ENCODE measurements around the gene LRGUK. TPM values are rescaled to one million over a fixed set of nuclear protein-coding genes. Genes with fewer than 3 reads are reported as not detected.

The LRGUK gene
- total RNA-seq, 4 donors from 2014 or later, result 0.48 to 9.4 (median 3.3) TPM

DNA sequence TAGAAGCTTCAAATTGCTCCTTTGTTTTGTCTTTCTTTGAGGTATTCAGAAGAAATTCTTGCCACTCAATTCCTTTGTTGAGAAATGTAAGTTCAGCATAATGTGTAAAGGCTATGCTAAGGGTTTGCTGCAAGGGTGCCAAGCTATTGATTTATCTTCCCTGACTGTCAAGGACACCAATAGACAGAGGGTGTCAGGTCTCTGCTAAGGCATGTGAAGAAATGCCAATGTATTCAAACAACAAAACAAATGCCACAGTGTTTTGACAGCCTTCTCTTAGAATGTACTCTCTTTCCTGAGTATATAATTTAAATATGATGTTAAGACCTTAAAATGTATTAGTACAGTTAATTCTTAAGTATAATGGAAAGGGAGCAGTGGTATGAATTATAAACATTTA lies 62.4 kb downstream of the LRGUK start:
- Histone ChIP-seq H3K4me3 (no peak overlapping the region), H3K4me1 (no peaks in the 10 kb centered on the region), H3K9me3 (no peaks in the 10 kb centered on the region), H3K27ac (no peak overlapping the region), H3K36me3 (no peaks in the 10 kb centered on the region), H3K27me3 (no peaks in the 10 kb centered on the region)
- DNase-seq, result no peak
- intact Hi-C loops (cut with DNase I; ENCODE audit: low total_unique reads) (no loop called here), in situ Hi-C loops (cut with MboI; ENCODE audit: low pct_ligation_motif_present in 1 of 4, low pct_unique_long_range_greater_than_20kb in 1 of 4, low sequenced_read_pairs in 3 of 4) (no loop called here)
- TF ChIP-seq EP300 (IDR thresholded peaks at IDR 0.05; ENCODE audit: low read depth), result no peak
- TF ChIP-seq, protein P1, sequence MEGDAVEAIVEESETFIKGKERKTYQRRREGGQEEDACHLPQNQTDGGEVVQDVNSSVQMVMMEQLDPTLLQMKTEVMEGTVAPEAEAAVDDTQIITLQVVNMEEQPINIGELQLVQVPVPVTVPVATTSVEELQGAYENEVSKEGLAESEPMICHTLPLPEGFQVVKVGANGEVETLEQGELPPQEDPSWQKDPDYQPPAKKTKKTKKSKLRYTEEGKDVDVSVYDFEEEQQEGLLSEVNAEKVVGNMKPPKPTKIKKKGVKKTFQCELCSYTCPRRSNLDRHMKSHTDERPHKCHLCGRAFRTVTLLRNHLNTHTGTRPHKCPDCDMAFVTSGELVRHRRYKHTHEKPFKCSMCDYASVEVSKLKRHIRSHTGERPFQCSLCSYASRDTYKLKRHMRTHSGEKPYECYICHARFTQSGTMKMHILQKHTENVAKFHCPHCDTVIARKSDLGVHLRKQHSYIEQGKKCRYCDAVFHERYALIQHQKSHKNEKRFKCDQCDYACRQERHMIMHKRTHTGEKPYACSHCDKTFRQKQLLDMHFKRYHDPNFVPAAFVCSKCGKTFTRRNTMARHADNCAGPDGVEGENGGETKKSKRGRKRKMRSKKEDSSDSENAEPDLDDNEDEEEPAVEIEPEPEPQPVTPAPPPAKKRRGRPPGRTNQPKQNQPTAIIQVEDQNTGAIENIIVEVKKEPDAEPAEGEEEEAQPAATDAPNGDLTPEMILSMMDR (IDR thresholded peaks at IDR 0.05), result no peak
- TF ChIP-seq POLR2AphosphoS5 (IDR thresholded peaks at IDR 0.05), result no peak
- no peak for TF ChIP-seq POLR2A (IDR thresholded peaks at IDR 0.05)

DNA sequence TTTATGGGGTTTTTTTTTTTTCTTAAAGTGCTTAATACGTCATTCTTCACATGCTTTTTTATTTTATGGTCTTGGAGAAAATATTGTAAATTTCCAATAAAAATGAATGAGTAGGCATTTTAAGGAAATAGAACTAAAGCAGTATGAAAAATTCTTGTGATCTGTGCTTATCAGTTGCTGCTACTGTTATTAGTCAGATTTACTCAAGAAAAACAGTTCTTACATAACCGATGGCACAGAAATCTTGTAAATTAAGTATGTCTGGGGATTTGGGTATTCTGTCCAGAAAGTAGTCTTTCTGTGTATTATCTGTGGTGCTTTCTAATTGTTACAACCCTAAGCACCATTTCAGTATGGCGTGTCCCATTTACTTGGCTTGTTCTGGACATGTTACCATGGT lies 64.7 kb downstream of the LRGUK start:
- 82 to 86% methylated on average over 3 of the region's 3 CpGs for WGBS, 2 donors (ENCODE audit: low coverage in 1 of 2)
- TF ChIP-seq POLR2AphosphoS5 (IDR thresholded peaks at IDR 0.05), result no peak
- TF ChIP-seq EP300 (IDR thresholded peaks at IDR 0.05; ENCODE audit: low read depth), result no peak
- TF ChIP-seq, protein P1 (IDR thresholded peaks at IDR 0.05), result no peak
- no peak for TF ChIP-seq POLR2A (IDR thresholded peaks at IDR 0.05)
- no peaks in the 10 kb centered on the region for H3K9me3 ChIP-seq
- H3K4me3 ChIP-seq, result no peak overlapping the region
- H3K4me1 ChIP-seq, result no peaks in the 10 kb centered on the region
- H3K27me3 ChIP-seq, result no peaks in the 10 kb centered on the region
- no peaks in the 10 kb centered on the region for H3K36me3 ChIP-seq
- in situ Hi-C loops (cut with MboI; ENCODE audit: low pct_ligation_motif_present in 1 of 4, low pct_unique_long_range_greater_than_20kb in 1 of 4, low sequenced_read_pairs in 3 of 4) (no loop called here), intact Hi-C loops (cut with DNase I; ENCODE audit: low total_unique reads) (no loop called here)
- H3K27ac ChIP-seq, result no peak overlapping the region
- DNase-seq, result no peak

DNA sequence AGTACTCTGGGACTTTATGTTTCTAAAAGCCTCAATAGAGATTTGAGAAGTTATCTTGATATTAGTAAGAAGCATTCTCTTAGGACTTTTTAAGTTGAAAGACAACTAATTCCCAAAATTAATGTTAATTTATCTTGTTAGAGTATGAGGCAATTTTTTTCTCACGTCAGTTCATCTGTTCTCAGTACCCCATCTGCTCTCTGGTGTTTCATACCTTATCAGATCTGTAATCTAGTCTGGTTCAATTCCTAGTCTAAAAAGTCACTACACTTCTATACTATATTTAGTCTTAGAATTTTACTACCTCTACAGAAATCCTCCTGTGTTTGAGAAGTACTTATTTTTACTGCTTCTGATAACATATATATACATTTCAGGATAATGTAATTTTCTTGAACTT lies 66.1 kb downstream of the LRGUK start:
- TF ChIP-seq POLR2AphosphoS5 (IDR thresholded peaks at IDR 0.05), result no peak
- TF ChIP-seq, protein P1 (IDR thresholded peaks at IDR 0.05), result no peak
- TF ChIP-seq EP300 (IDR thresholded peaks at IDR 0.05; ENCODE audit: low read depth), result no peak
- no peak for TF ChIP-seq POLR2A (IDR thresholded peaks at IDR 0.05)
- Histone ChIP-seq H3K27ac (no peak overlapping the region), H3K4me1 (no peaks in the 10 kb centered on the region), H3K27me3 (no peaks in the 10 kb centered on the region), H3K36me3 (no peaks in the 10 kb centered on the region), H3K4me3 (no peak overlapping the region), H3K9me3 (no peaks in the 10 kb centered on the region)
- in situ Hi-C loops (cut with MboI; ENCODE audit: low pct_ligation_motif_present in 1 of 4, low pct_unique_long_range_greater_than_20kb in 1 of 4, low sequenced_read_pairs in 3 of 4) (no loop called here), intact Hi-C loops (cut with DNase I; ENCODE audit: low total_unique reads) (no loop called here)
- 73 to 85% methylated on average over 1 of the region's 1 CpG for WGBS, 2 donors (ENCODE audit: low coverage in 1 of 2)
- DNase-seq, result no peak

DNA sequence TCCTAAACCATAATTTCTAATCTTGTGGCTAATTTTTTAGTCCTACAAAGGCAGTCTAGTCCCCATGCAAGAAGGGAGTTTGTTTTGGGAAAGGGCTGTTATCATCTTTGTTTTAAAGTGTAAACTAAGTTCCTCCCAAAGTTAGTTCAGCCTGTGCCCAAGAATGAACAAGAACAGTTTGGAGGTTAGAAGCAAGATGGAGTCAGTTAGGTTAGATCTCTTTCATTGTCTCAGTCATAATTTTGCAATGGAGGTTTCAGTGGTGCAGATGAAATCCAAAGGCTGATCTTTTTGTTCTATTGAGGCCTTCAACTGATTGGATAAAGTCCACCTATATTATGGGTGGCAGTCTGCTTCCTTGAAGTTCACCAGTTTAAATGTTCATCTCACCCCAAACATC lies 68.1 kb downstream of the LRGUK start:
- no peak for TF ChIP-seq POLR2A (IDR thresholded peaks at IDR 0.05)
- no peak for TF ChIP-seq EP300 (IDR thresholded peaks at IDR 0.05; ENCODE audit: low read depth)
- Histone ChIP-seq H3K27me3 (no peaks in the 10 kb centered on the region), H3K36me3 (no peaks in the 10 kb centered on the region), H3K4me1 (no peaks in the 10 kb centered on the region), H3K9me3 (no peaks in the 10 kb centered on the region), H3K27ac (no peak overlapping the region), H3K4me3 (no peak overlapping the region)
- intact Hi-C loops (cut with DNase I; ENCODE audit: low total_unique reads), result no loop called here
- DNase-seq, result no peak
- in situ Hi-C loops (cut with MboI; ENCODE audit: low pct_ligation_motif_present in 1 of 4, low pct_unique_long_range_greater_than_20kb in 1 of 4, low sequenced_read_pairs in 3 of 4), result no loop called here

DNA sequence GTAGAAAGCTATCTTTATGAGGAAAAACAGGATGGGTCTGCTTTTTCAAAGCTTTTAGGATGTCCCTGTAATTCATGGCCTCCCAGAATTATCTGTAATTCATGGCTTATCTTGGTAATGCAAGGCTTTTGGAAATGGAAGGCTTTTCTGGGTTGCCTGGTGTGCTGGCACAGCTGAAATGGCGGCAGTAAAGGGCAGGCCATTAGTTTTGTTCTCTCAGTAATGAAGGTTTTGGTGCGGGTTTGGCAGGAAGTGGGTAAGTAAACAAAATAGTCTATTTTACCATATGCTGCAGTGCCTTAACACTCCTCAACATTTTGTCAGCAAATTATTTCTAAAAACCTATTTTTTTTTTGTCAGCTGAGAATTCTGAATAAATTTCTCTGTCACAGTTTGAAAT lies 69.3 kb downstream of the LRGUK start:
- 80% methylated on average over 2 of the region's 2 CpGs; no CpG with 5 or more reads in 1 of the 2 donors for WGBS, 2 donors (ENCODE audit: low coverage in 1 of 2)
- intact Hi-C loops (cut with DNase I; ENCODE audit: low total_unique reads), result no loop called here

More for the DNA sequence above, 69.3 kb downstream of the LRGUK start:
- H3K27ac ChIP-seq, result no peak overlapping the region
- H3K4me1 ChIP-seq, result no peaks in the 10 kb centered on the region
- TF ChIP-seq, protein P1 (IDR thresholded peaks at IDR 0.05), result no peak
- TF ChIP-seq POLR2A (IDR thresholded peaks at IDR 0.05) (no peak), EP300 (IDR thresholded peaks at IDR 0.05; ENCODE audit: low read depth) (no peak), POLR2AphosphoS5 (IDR thresholded peaks at IDR 0.05) (no peak)
- H3K36me3 ChIP-seq, result no peaks in the 10 kb centered on the region
- in situ Hi-C loops (cut with MboI; ENCODE audit: low pct_ligation_motif_present in 1 of 4, low pct_unique_long_range_greater_than_20kb in 1 of 4, low sequenced_read_pairs in 3 of 4), result no loop called here
- H3K4me3 ChIP-seq, result no peak overlapping the region
- H3K27me3 ChIP-seq, result no peaks in the 10 kb centered on the region
- no peaks in the 10 kb centered on the region for H3K9me3 ChIP-seq
- DNase-seq, result no peak

Measured in transverse colon (tissue), 4 donors.